Germinal center (tissue), 1 donor: ENCODE data around the gene CRYBG1.

ENCODE experiments used
- DNase-seq: peaks from one replicate; pipeline ENCODE4 v3.0.0; 2012; ENCODE audit warnings: mixed read lengths, low spot score

The CRYBG1 gene

DNA sequence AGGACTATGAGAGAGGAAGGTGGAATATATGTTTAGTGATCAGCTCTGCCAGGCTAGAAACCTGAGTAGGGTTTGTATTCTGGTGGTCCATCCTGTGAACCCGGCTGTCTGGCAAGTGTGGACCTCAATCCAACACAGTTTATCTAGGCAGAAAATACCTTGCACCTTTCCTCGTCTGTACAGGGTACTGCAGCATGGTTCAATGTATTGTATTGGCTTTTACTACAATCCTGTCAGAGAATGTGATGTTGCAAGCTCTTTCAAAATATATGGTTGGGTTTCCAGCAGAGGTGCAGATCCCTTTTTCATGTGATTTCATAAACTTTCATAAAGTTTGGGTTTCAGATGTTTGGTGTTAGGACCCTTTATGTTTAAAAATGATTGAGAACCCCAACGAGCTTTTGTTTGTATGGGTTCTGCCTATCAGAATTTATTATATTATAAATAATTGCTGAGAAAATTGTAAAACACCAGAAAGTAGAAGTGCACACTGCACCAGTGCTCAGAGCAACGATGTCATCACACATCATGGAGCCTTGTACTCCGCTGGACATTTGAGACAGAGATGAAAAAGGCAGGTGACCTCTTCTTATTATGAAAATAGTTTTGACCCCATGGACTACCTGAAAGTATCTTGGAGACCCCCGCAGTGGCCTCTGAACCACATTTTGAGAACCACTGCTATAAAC, 162.2 kb downstream of the CRYBG1 start:
- no peak for DNase-seq

GRCh38 chr6:106525107-106525881, 164.8 kb downstream of the CRYBG1 start:
- DNase-seq: peak; percentile 70

- DNase-seq: no peak
Measured at GRCh38 chr6:106525882-106526275, 165.4 kb downstream of the CRYBG1 start.

- DNase-seq: no peak
Measured at GRCh38 chr6:106527117-106527516, 166.6 kb downstream of the CRYBG1 start.

GRCh38 chr6:106527979-106528378, 167.5 kb downstream of the CRYBG1 start:
- no peak for DNase-seq

GRCh38 chr6:106528521-106528920, 168.0 kb downstream of the CRYBG1 start:
- no peak for DNase-seq

DNA sequence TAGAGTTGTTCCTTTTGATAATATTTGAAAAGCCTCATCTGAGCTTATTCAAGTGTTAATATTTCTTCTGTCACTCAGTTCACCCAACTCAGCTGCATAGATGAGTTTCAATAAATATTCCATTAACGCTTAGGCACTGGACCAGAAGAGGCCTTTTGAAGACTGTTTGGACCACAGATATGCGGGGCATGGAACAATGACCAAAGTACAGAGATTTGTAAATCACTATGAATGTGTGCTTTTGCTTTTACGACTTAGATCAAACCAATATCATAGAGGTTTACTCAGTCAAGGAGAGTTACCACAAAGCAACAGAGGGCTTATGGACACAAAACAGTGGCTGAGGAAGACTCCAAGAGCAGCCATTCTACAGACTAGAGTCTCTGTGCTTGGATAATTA, 168.9 kb downstream of the CRYBG1 start:
- no peak for DNase-seq

DNA sequence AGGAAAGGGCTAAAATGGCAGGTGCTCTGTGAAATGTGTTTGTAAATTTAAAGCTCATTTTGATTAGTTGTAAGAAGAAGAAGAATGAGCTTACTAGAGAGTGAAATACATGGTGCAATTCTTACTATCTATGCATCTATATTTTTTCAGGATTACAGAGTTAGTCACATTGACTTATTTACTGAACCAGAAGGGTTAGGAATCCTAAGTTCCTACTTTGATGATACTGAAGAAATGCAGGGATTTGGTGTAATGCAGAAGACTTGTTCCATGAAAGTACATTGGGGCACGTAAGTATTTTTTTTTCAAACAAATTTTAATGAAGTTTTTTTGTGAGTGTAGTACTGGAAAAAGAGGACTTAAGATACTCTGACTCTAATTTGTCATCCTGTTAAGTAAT, 169.5 kb downstream of the CRYBG1 start:
- DNase-seq: no peak

DNA sequence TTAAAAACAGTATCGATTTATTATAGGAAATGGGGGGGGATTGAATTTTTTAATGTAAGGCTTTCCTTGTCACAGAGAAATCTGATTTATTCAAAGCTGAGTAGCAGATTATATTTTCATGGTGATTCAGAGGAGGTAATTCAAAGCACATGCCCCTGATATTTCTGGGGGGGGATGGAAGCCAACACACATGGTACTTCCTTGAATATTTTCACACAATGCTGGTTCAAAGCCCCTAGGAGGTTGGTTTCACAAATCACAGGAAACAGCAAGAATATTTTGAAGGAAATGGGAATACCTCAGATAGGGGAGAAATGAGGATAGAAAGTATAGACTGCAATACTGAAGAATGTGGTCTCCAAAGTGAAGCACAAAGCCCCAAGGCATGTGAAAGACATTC, 170.0 kb downstream of the CRYBG1 start:
- DNase-seq: no peak

DNA sequence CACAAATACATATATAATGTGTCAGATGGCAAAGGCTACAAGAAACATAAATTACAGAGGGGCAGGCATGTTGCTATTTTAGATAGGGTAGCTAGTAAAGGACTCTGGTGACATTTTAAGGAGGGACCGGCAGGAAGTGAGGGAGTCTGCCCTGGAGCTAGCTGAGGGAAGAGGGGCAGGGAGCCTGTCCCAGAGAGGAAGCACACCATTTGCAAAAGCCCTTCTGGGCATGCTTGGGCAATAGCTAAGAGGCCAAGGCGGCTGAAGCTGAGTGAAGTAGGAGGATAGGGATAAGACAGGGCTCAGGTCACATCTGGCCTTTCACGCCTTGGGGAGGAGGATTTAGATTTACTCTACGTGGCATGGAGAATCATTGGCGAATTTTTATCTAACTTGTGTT, 172.5 kb downstream of the CRYBG1 start:
- DNase-seq: no peak

GRCh38 chr6:106534004-106534403, 173.5 kb downstream of the CRYBG1 start:
- no peak for DNase-seq

- DNase-seq: no peak
Measured at GRCh38 chr6:106534564-106534982, 174.1 kb downstream of the CRYBG1 start.

DNA sequence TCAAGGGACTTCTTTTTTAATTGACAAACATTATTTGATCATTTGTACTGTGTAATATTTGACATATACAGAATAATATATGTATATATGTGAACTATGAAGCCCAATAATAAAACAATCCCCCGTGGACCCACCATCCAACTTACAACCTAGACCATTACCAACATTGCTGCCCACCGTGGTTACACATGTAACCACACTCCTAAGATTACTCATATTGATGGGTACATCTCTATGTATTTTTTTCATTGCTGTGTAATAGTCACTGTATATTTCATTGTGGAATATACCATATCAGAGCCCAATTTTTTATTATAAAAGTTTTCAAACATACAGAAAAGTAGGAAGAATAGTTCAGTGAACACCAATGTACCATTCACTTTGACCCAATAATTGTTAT, 174.5 kb downstream of the CRYBG1 start:
- DNase-seq: no peak

DNA sequence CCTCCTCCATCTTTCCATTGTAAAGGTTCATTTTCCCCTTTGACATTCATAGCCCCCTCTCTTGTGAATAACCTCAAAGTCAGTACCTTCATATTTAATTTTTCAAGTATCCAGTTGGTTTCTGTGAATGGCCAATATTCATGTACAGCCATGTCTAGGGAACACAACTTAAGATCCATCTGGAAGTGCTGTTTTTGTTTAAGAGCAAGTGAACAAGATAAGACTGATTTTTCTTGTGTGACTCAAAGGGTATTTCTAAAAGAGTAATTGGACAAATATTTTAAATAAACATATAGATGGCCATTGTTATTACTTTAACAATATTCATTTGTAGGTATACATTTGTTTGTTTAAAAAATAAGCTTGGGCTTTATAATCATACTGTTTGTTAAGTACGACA, 175.8 kb downstream of the CRYBG1 start:
- DNase-seq: no peak

GRCh38 chr6:106536851-106537250, 176.3 kb downstream of the CRYBG1 start:
- DNase-seq: no peak

DNA sequence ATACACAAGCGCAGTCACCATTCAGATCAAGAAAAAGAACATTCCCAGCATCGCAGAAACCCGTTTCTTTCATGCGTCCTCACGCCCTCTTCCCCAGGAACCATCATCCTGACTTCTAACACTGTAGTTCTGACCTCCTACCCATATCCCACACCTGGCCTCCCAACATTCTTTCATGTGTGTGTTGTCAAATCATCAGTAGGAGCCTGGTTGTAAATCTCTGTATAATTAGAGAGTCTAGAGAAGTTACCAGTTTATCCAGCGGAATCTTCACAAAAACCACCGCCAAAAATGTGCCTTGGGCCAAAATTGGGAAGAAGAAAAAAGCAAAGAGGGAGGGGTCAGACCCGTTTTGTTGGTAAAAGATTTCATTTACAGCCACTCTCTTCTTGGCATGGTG, 177.1 kb downstream of the CRYBG1 start:
- no peak for DNase-seq

DNA sequence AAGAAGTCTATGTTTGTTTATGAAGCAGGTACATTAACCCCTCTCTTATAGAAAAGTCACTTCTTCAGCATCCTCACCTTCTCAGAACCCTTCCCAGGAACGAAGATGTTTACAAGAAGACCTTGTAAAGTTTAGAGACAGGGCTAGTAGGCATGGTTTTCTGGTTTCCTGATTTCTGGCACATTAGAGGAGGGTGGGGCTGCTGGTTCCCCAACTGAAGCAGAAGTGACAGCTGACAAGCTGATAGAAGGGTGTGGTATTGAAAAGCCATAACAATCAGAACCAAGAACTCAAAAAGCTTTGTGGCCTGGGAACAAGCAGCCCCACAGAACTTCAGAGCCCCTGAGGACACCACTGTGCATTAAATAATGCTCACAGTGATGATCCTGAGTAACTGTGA, 177.6 kb downstream of the CRYBG1 start:
- DNase-seq: no peak

DNA sequence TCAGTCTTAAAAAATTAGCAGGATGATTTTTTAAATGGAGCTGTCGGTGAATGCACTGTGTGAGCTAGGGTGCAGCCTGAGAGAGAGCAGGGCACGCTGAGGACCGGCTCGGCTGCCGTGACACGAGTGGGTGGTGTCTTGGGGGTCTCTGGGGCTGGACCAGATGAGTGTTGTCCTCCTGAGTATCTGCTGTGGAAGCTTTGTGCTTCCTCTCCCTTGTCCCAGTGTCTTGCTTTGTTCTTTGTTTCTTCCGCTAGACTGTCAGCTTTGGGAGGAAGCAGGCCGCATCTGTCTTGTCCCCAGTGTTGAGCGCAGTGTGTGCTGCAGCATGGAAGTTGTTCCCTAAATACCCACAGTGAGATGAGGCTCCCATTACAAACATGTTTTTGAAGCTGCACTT, 179.4 kb downstream of the CRYBG1 start:
- DNase-seq: no peak

- no peak for DNase-seq
Measured at GRCh38 chr6:106540432-106540831, 179.9 kb downstream of the CRYBG1 start.

DNA sequence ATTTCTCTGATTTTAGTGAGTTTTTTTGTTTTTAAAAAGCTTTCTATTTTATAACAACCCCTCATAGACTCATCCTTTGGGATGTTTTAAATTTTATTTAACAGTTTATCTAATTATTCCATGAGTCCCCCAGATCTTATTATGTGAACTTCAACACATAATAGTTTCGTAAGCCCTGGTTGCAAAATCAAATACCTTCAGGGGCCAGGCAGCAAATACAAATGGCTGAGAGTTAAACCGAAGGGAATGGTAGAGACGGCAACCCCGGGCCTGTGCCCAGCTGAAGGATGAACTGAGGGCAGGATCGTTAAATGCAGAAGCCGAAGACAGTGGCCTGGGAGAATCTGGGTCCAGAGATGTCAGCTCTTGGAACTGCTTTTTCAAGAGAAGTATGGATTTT, 180.4 kb downstream of the CRYBG1 start:
- no peak for DNase-seq

GRCh38 chr6:106546261-106546690, 185.8 kb downstream of the CRYBG1 start:
- no peak for DNase-seq

DNA sequence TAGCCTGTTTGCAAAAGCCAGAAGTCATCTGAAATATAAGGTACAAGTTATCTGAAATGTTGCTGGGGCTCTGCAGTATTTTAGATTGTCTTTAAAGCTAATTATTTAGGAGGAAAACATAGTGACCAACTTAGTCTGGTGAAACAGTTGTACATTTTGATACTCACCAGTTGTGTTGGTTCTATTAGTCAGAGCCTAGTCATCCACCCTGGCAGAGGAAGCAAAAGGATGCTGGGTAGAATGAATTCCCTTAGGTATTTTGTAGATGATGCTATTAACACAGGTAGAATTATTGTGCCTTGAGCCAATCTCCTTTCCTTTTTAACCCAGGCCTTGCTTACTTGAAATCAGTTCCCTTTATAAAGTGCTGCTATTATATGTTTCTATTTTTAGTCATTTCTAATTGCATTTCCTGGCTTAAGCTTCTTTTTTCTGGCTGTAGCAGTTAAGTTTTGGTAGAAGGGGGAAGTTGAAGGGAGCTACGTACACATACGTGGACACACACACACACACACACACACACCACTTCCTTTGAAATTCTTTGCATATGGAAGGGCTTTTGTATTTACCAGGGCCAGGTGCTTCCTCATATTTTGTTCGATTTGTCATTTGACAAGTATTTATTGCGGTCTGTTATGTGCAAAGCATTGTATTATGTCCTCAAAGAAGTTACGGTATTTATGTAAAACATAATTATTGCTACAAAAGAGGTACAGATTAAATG, 186.3 kb downstream of the CRYBG1 start:
- peak; percentile 26 for DNase-seq
